Upper lobe of left lung (tissue), 6 donors: ENCODE results near the gene SLC6A17. TPM values are rescaled to one million over a fixed set of nuclear protein-coding genes. Genes with fewer than 3 reads are reported as not detected.

Experiments used
- ATAC-seq, 2 donors: fragments of 200-7000 bp; cut with Tn5 transposase; one replicate each; pipeline ENCODE4 v1.9.1; 2022; ENCODE audit warnings: mild to moderate bottlenecking in 2 of 2, moderate library complexity in 2 of 2; ENCODE audit not compliant: low FRiP score in 2 of 2
- DNase-seq, 2 donors: peaks; one replicate each; pipeline ENCODE4 v3.0.0-alpha.2; 2019 to 2020
- H3K27ac ChIP-seq, 4 donors: fragments of 200-600 bp; sonication (generic); one replicate each; pipeline ENCODE4 v1.5.1; 2016 to 2019
- H3K27me3 ChIP-seq, 4 donors: fragments of 200-600 bp; sonication (generic); one replicate each; pipeline ENCODE4 v1.5.1; 2017 to 2019
- H3K36me3 ChIP-seq, 4 donors: fragments of 200-600 bp; sonication (generic); one replicate each; pipeline ENCODE4 v1.5.1; 2016 to 2019
- H3K4me1 ChIP-seq, 4 donors: fragments of 200-600 bp; sonication (generic); one replicate each; pipeline ENCODE4 v1.5.1; 2018 to 2019
- H3K4me3 ChIP-seq, 4 donors: fragments of 200-600 bp; sonication (generic); one replicate each; pipeline ENCODE4 v1.5.1; 2017 to 2019; ENCODE audit warnings: mild to moderate bottlenecking in 2 of 4, moderate library complexity in 1 of 4
- H3K9me3 ChIP-seq, 4 donors: fragments of 200-600 bp; sonication (generic); one replicate each; pipeline ENCODE4 v1.5.1; 2018 to 2019
- EP300 ChIP-seq, 4 donors: sonication (generic); formaldehyde crosslinking; IDR thresholded peaks; one replicate each; pipeline ENCODE4 v1.5.1; 2017; ENCODE audit warnings: antibody characterized with exemption in 4 of 4, control low read depth in 2 of 4
- POLR2A ChIP-seq, 4 donors: fragments of 450-650 bp; IDR thresholded peaks; one replicate each; pipeline ENCODE4 v1.5.1; 2016 to 2017; ENCODE audit warnings: antibody characterized with exemption in 4 of 4, mild to moderate bottlenecking in 2 of 4
- POLR2AphosphoS5 ChIP-seq, 2 donors: sonication (generic); formaldehyde crosslinking; IDR thresholded peaks; one replicate each; pipeline ENCODE4 v1.5.1; 2017; ENCODE audit warnings: antibody characterized with exemption in 2 of 2
- WGBS, 2 donors: methylation state at CpG; one replicate each; pipeline ENCODE4 v1.1.5; 2017 to 2018; 5-methylcytosine and 5-hydroxymethylcytosine counted together
- total RNA-seq, 6 donors: library from RNA; depleted of rRNA in 4 of 6; stranded (reverse); fragments of >200 nt in 4 of 6; gene quantifications; one replicate each; pipeline versions ENCODE4 v1.1.0 to v1.2.1, GENCODE V29; 2016 to 2021
- TF ChIP-seq, protein P1 (sequence below), 6 experiments: fragments of 450-650 bp in 4 of 6; fragments of 200-600 bp in 2 of 6; sonication (generic) in 2 of 6; IDR thresholded peaks; one replicate each; pipeline ENCODE4 v1.5.1; 2016 to 2019; ENCODE audit warnings: antibody characterized with exemption in 6 of 6
- donor health status: DM: no; HTN: no; CAD: no; lungs with moderate emphysema.
- donor health status: DM: no; HTN: yes; CAD: no; lungs with severe emphysema.

The SLC6A17 gene
- total RNA-seq, 6 donors from 2014 or later, result 0.07 TPM; not detected in 5

DNA sequence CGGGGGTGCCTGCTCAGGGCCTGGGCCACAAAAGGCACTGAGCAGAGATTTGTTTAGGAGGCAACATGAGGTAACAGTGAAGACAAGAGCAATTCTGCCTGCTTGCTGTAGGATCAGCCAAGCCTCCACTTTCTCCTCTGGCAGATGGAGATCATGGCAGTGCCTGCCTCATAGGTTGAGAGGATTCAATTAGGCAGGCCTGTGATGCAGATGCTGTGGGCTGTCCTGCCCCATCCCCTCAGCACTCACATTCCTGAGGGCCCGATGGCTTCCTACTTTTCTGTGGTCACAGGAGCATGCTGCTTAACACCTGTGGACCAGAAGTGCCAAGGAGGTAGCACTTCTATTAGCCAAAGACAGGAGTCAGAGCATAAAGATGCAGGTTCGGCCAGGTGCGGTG lies 39.2 kb upstream of the SLC6A17 start:
- ATAC-seq (no peak), DNase-seq (no peak)
- WGBS, 2 donors, result 89 to 96% methylated on average over 4 of the region's 4 CpGs
- no peaks in the 10 kb centered on the region for H3K27me3 ChIP-seq
- H3K4me3 ChIP-seq, result no peak overlapping the region
- H3K36me3 ChIP-seq, result no peaks in the 10 kb centered on the region
- no peaks in the 10 kb centered on the region for H3K4me1 ChIP-seq
- no peak for TF ChIP-seq EP300 (IDR thresholded peaks at IDR 0.05)
- TF ChIP-seq, protein P1, sequence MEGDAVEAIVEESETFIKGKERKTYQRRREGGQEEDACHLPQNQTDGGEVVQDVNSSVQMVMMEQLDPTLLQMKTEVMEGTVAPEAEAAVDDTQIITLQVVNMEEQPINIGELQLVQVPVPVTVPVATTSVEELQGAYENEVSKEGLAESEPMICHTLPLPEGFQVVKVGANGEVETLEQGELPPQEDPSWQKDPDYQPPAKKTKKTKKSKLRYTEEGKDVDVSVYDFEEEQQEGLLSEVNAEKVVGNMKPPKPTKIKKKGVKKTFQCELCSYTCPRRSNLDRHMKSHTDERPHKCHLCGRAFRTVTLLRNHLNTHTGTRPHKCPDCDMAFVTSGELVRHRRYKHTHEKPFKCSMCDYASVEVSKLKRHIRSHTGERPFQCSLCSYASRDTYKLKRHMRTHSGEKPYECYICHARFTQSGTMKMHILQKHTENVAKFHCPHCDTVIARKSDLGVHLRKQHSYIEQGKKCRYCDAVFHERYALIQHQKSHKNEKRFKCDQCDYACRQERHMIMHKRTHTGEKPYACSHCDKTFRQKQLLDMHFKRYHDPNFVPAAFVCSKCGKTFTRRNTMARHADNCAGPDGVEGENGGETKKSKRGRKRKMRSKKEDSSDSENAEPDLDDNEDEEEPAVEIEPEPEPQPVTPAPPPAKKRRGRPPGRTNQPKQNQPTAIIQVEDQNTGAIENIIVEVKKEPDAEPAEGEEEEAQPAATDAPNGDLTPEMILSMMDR (IDR thresholded peaks at IDR 0.05), result no peak
- H3K9me3 ChIP-seq, result no peaks in the 10 kb centered on the region
- no peak overlapping the region for H3K27ac ChIP-seq

DNA sequence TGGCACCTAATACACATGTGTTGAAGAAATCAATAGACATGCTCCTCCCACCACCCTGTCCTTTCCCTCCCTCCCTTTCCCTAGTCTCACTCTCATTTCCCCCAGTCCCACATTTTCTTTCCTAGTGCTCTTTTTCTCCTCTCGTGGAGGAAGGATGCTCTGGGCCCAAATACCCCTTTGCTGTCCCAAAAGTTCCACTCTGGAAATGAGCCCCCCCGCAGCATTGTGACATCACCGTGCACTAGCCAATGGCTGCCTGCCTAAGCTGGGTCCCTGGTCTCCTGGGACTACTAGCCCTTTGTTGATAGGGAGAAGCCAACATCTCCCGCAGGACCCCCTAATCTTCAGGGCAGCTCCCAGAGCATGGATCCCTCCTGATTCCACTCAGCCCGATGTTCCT lies 38.2 kb upstream of the SLC6A17 start, which contains the start of gene UBL4B:
Gene UBL4B, plus strand, starts transcription at position 301 of the 400 bp plus-strand sequence. Its CDS starts 92 bp downstream, at position 393.
- ATAC-seq, result no peak
- Histone ChIP-seq H3K4me1 (no peaks in the 10 kb centered on the region), H3K27me3 (no peaks in the 10 kb centered on the region), H3K36me3 (no peaks in the 10 kb centered on the region), H3K27ac (no peak within 1 kb of the TSS), H3K9me3 (no peaks in the 10 kb centered on the region), H3K4me3 (no peak within 1 kb of the TSS)
- WGBS, 2 donors, result 83 to 87% methylated on average over 4 to 5 of the region's 5 CpGs
- no peak for TF ChIP-seq POLR2AphosphoS5 (IDR thresholded peaks at IDR 0.05)
- TF ChIP-seq EP300 (IDR thresholded peaks at IDR 0.05), result no peak
- TF ChIP-seq POLR2A (IDR thresholded peaks at IDR 0.05), result no peak
- TF ChIP-seq, protein P1 (IDR thresholded peaks at IDR 0.05), result no peak
- no peak for DNase-seq

DNA sequence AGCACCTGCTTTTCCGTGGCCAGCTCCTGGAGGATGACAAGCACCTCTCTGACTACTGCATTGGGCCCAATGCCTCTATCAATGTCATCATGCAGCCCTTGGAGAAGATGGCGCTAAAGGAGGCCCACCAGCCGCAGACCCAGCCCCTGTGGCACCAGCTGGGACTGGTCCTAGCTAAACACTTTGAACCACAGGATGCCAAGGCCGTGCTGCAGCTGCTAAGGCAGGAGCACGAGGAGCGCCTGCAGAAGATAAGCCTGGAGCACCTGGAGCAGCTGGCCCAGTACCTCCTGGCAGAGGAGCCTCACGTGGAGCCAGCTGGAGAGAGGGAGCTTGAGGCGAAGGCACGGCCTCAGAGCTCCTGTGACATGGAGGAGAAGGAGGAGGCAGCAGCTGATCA lies 37.6 kb upstream of the SLC6A17 start:
- TF ChIP-seq POLR2AphosphoS5 (IDR thresholded peaks at IDR 0.05) (no peak), POLR2A (IDR thresholded peaks at IDR 0.05) (no peak), EP300 (IDR thresholded peaks at IDR 0.05) (no peak)
- TF ChIP-seq, protein P1 (IDR thresholded peaks at IDR 0.05), result no peak
- H3K36me3 ChIP-seq, result no peaks in the 10 kb centered on the region
- 75 to 81% methylated on average over 5 to 9 of the region's 9 CpGs for whole genome bisulfite sequencing, 2 donors
- H3K4me3 ChIP-seq, result no peak overlapping the region
- H3K4me1 ChIP-seq, result no peaks in the 10 kb centered on the region
- H3K27me3 ChIP-seq, result no peaks in the 10 kb centered on the region
- no peaks in the 10 kb centered on the region for H3K9me3 ChIP-seq
- DNase-seq (no peak), ATAC-seq (no peak)
- H3K27ac ChIP-seq, result no peak overlapping the region

DNA sequence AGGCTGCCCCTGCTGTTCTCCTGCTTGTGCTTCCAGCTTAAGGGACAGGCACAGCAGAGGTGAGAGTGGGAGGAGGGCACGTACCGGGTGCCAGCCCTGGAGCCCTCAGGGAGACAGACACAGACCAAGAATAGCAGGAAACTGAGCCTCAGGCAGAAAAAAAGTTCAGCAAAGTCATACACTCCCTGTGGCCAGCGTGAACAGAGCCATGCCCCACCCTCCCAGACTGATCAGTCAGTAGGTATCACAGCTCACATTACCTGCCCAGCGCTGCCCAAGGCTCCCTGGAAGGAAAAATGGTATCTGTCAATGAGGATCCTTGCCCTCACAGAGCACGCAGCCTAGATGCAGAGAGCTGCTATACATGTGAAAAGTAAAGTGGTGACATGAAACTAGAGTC lies 36.7 kb upstream of the SLC6A17 start:
- H3K4me1 ChIP-seq, result no peaks in the 10 kb centered on the region
- no peak for TF ChIP-seq EP300 (IDR thresholded peaks at IDR 0.05)
- no peak for TF ChIP-seq POLR2AphosphoS5 (IDR thresholded peaks at IDR 0.05)
- TF ChIP-seq, protein P1 (IDR thresholded peaks at IDR 0.05), result no peak
- TF ChIP-seq POLR2A (IDR thresholded peaks at IDR 0.05), result no peak
- H3K9me3 ChIP-seq, result no peaks in the 10 kb centered on the region
- no peak overlapping the region for H3K4me3 ChIP-seq
- no peak overlapping the region for H3K27ac ChIP-seq
- ATAC-seq, result no peak
- no peak for DNase-seq
- no peaks in the 10 kb centered on the region for H3K36me3 ChIP-seq
- no peaks in the 10 kb centered on the region for H3K27me3 ChIP-seq
- WGBS, 2 donors, result 57 to 65% methylated on average over 5 of the region's 5 CpGs

DNA sequence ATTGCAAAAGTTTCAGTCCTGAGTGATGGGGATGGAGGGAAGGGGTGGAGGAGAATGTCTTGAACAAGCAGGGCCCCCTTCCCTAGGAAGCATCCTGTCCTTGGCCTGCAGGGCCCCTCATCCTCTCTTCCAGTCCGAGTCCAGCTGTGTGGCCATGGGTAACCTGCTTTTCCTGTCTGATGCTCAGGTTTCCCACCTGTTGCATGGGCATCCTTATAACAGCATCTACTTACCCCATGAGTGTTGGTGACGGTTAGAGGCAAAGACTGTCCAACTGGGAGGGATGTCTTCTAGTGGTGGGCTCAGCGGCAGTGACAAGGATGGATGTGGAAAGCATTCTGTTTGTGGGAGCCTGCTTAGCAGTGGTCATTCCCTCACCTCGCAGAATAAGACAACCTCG lies 36.1 kb upstream of the SLC6A17 start:
- 79 to 80% methylated on average over 5 of the region's 5 CpGs for WGBS, 2 donors
- Histone ChIP-seq H3K4me3 (no peak overlapping the region), H3K27ac (no peak overlapping the region), H3K9me3 (no peaks in the 10 kb centered on the region), H3K27me3 (no peaks in the 10 kb centered on the region), H3K4me1 (no peaks in the 10 kb centered on the region), H3K36me3 (no peaks in the 10 kb centered on the region)
- ATAC-seq, result no peak
- TF ChIP-seq POLR2A (IDR thresholded peaks at IDR 0.05) (no peak), POLR2AphosphoS5 (IDR thresholded peaks at IDR 0.05) (no peak), EP300 (IDR thresholded peaks at IDR 0.05) (no peak)
- TF ChIP-seq, protein P1 (IDR thresholded peaks at IDR 0.05), result no peak
- no peak for DNase-seq
